ENCODE measurements around the gene TLL2.

DNA sequence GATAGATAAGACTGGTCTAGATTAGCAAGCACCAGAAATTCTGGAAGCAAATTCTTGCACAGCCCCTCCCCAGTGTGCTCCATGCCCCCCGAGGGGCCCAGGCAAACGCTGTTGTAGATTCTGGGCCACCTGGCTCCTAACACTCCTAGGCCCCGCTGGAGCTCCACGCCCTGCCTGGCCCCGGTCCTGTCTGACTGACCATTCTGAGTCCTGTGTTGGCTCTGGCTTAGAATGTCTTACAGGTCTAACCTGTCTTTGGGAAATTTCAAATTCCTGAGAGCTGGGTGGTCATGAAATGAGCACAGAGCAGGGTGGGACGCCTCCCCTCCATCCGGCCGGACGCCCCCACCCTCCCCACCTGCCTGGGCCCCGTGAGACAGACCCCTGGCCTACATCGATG lies 142.4 kb downstream of the TLL2 start:
- TF ChIP-seq POLR2A (IDR thresholded peaks at IDR 0.05) (no peak), CTCF (IDR thresholded peaks at IDR 0.05) (no peak)
